OCI-LY7 (cell line): Measurements from ENCODE around the gene MAP3K10. TPM values are rescaled to one million over a fixed set of nuclear protein-coding genes. Genes with fewer than 3 reads are reported as not detected.

Experiments used
- BruUV-seq: library from RNA; stranded (reverse); fragments of 400-500 nt; replicated peaks from 2 replicates; lab custom pipeline; 2021; lab: Mats Ljungman, UMichigan
- CTCF ChIA-PET: fragments of 300-600 bp; sonication (Branson Sonifier 250); formaldehyde crosslinking; loops from one replicate; lab custom pipeline; 2022; ENCODE audit warnings: antibody characterized with exemption; ENCODE audit not compliant: unreplicated experiment; lab: Charles Lee
- POLR2A ChIA-PET: fragments of 300-600 bp; sonication (Branson Sonifier 250); formaldehyde crosslinking; loops from one replicate; lab custom pipeline; 2022; ENCODE audit warnings: antibody characterized with exemption; lab: Charles Lee
- DNase-seq: peaks from one replicate; pipeline ENCODE4 v3.0.0-alpha.2; 2015; ENCODE audit warnings: low spot score
- H2AFZ ChIP-seq: fragments of 200-600 bp; sonication (generic), shearing (Covaris generic); 2 replicates; pipeline ENCODE4 v1.6.1; 2014; ENCODE audit warnings: mild to moderate bottlenecking, antibody characterized with exemption, low read length, moderate library complexity
- H3K27ac ChIP-seq: fragments of 200-600 bp; sonication (generic); 2 replicates; pipeline ENCODE4 v1.5.1; 2014; ENCODE audit warnings: mixed run types, low read depth, mild to moderate bottlenecking, moderate library complexity, low read length, inconsistent platforms; ENCODE audit not compliant: poor library complexity, severe bottlenecking
- H3K36me3 ChIP-seq: fragments of 200-600 bp; sonication (generic); 2 replicates; pipeline ENCODE4 v1.6.1; 2014; ENCODE audit warnings: mild to moderate bottlenecking, antibody characterized with exemption, low read length, moderate library complexity, mixed read lengths; ENCODE audit not compliant: insufficient read depth
- H3K4me1 ChIP-seq: fragments of 200-600 bp; sonication (generic); 2 replicates; pipeline ENCODE4 v1.5.1; 2014; ENCODE audit warnings: mild to moderate bottlenecking, low read length; ENCODE audit not compliant: insufficient read depth, poor library complexity, severe bottlenecking
- H3K4me2 ChIP-seq: fragments of 200-600 bp; sonication (generic); 2 replicates; pipeline ENCODE4 v1.6.1; 2014; ENCODE audit warnings: mild to moderate bottlenecking, low read length
- H3K4me3 ChIP-seq: fragments of 200-600 bp; sonication (generic); 2 replicates; pipeline ENCODE4 v1.5.1; 2014; ENCODE audit warnings: mild to moderate bottlenecking, low read depth, low read length; ENCODE audit not compliant: poor library complexity, severe bottlenecking
- H3K79me2 ChIP-seq: fragments of 200-600 bp; sonication (generic); 2 replicates; pipeline ENCODE4 v1.6.1; 2016; ENCODE audit warnings: low read depth, mild to moderate bottlenecking, low read length, moderate library complexity, mixed read lengths; ENCODE audit not compliant: insufficient read depth
- H3K9me2 ChIP-seq: fragments of 200-600 bp; sonication (generic); 2 replicates; pipeline ENCODE4 v1.6.1; 2016; ENCODE audit warnings: mild to moderate bottlenecking, low read length, mixed read lengths; ENCODE audit not compliant: insufficient read depth
- H3K9me3 ChIP-seq: fragments of 200-600 bp; sonication (generic); 2 replicates; pipeline ENCODE4 v1.6.1; 2014; ENCODE audit warnings: mild to moderate bottlenecking, mixed run types, low read length, mixed read lengths
- H4K20me1 ChIP-seq: fragments of 200-600 bp; sonication (generic); 2 replicates; pipeline ENCODE4 v1.6.1; 2014; ENCODE audit warnings: mild to moderate bottlenecking, antibody characterized with exemption, low read length, moderate library complexity, mixed read lengths; ENCODE audit not compliant: insufficient read depth
- CTCF ChIP-seq: fragments of 200-600 bp; sonication (generic); conservative IDR thresholded peaks from 2 replicates; pipeline ENCODE4 v1.5.1; 2014; ENCODE audit warnings: mild to moderate bottlenecking, antibody characterized with exemption, low read length, moderate library complexity, mixed read lengths
- EZH2phosphoT487 ChIP-seq: fragments of 200-600 bp; sonication (generic); IDR thresholded peaks from 2 replicates; pipeline ENCODE4 v1.6.1; 2018; ENCODE audit warnings: low read depth, borderline replicate concordance, mild to moderate bottlenecking, mixed run types, antibody characterized with exemption, low read length, moderate library complexity, mixed read lengths
- intact Hi-C: fragments of 100-400 bp; cut with micrococcal nuclease; formaldehyde crosslinking; loops from one replicate; pipeline ENCODE4 v1.10.0; 2022; ENCODE audit not compliant: unreplicated experiment
- total RNA-seq, 2 experiments: library from RNA; depleted of rRNA in 1 of 2; stranded (reverse); fragments of >200 nt in 1 of 2; shearing (Covaris generic) in 1 of 2; gene quantifications; 2 replicates each; pipeline ENCODE4 v1.2.3, GENCODE V29; 2014 to 2022

Gene MAP3K10
- total RNA-seq, 2 experiments from 2014 or later: 20.6 to 32.5 TPM

GRCh38 chr19:40175820-40176219, 15.4 kb upstream of the MAP3K10 start:
- DNase-seq: no peak
- H3K4me3 ChIP-seq: no peak overlapping the region
- no peak for TF ChIP-seq EZH2phosphoT487
- no peak for TF ChIP-seq CTCF
- ChIA-PET CTCF (no interaction called here), POLR2A (interaction anchor here (0.6 kb wide), 1 partner anchor 326 kb away, joined by 3 read pairs; no protein-coding TSS in a partner anchor)
- no peaks in the 10 kb centered on the region for H3K4me1 ChIP-seq
- H2AFZ ChIP-seq: no peak overlapping the region
- H3K79me2 ChIP-seq: no peaks in the 10 kb centered on the region
- no TSS peak for BruUV-seq
- no peaks in the 10 kb centered on the region for H4K20me1 ChIP-seq
- H3K9me2 ChIP-seq: no peaks in the 10 kb centered on the region
- no peak overlapping the region for H3K4me2 ChIP-seq
- H3K27ac ChIP-seq: no peak overlapping the region
- H3K36me3 ChIP-seq: no peaks in the 10 kb centered on the region
- no peaks in the 10 kb centered on the region for H3K9me3 ChIP-seq
- intact Hi-C loops: no loop called here

- TF ChIP-seq CTCF (no peak), EZH2phosphoT487 (no peak)
- Histone ChIP-seq H3K4me3 (no peak overlapping the region), H4K20me1 (no peaks in the 10 kb centered on the region), H3K4me2 (no peak overlapping the region), H3K4me1 (no peaks in the 10 kb centered on the region), H3K9me3 (no peaks in the 10 kb centered on the region), H3K36me3 (no peaks in the 10 kb centered on the region), H3K79me2 (no peaks in the 10 kb centered on the region), H2AFZ (no peak overlapping the region), H3K27ac (no peak overlapping the region), H3K9me2 (no peaks in the 10 kb centered on the region)
- ChIA-PET CTCF (no interaction called here), POLR2A (no interaction called here)
- no peak for DNase-seq
- intact Hi-C loops: no loop called here
- no TSS peak for BruUV-seq
Measured at GRCh38 chr19:40177286-40178070, 13.7 kb upstream of the MAP3K10 start.

- DNase-seq: no peak
- Histone ChIP-seq H3K4me1 (no peaks in the 10 kb centered on the region), H3K9me3 (no peaks in the 10 kb centered on the region), H3K4me3 (no peak overlapping the region), H3K79me2 (no peaks in the 10 kb centered on the region), H2AFZ (no peak overlapping the region), H3K4me2 (no peak overlapping the region), H3K9me2 (no peaks in the 10 kb centered on the region), H3K36me3 (no peaks in the 10 kb centered on the region), H4K20me1 (no peaks in the 10 kb centered on the region), H3K27ac (no peak overlapping the region)
- POLR2A ChIA-PET: interaction anchor here (0.6 kb wide), 1 partner anchor 13 kb away, joined by 5 read pairs; no protein-coding TSS in a partner anchor
- intact Hi-C loops: no loop called here
- CTCF ChIA-PET: no interaction called here
- BruUV-seq: no TSS peak
- TF ChIP-seq CTCF (no peak), EZH2phosphoT487 (no peak)
Measured at GRCh38 chr19:40178756-40179155, 12.5 kb upstream of the MAP3K10 start.
